H9 (cell line): ENCODE data around the gene MARCHF7. TPM values are rescaled to one million over a fixed set of nuclear protein-coding genes. Genes with fewer than 3 reads are reported as not detected.
"Not testable (repeated sequence)": the region's sequence is repeated elsewhere in the genome, so short reads cannot be mapped to it uniquely, and the experiment has no call there.

Source experiments
- DNase-seq: peaks from one replicate; pipeline ENCODE4 v3.0.0-alpha.2; 2017
- H2AFZ ChIP-seq: one replicate; pipeline ENCODE4 v1.6.1; 2013; ENCODE audit warnings: mild to moderate bottlenecking, low read length, control low read depth, moderate library complexity
- H2AK5ac ChIP-seq: 2 replicates; pipeline ENCODE4 v1.6.1; 2013; ENCODE audit warnings: low read length, control low read depth, mixed read lengths; ENCODE audit not compliant: insufficient read length
- H2BK120ac ChIP-seq: one replicate; pipeline ENCODE4 v1.6.1; 2013; ENCODE audit warnings: low read depth, mild to moderate bottlenecking, low read length, control low read depth, inconsistent platforms; ENCODE audit not compliant: poor library complexity, severe bottlenecking
- H2BK12ac ChIP-seq: 2 replicates; pipeline ENCODE4 v1.6.1; 2013; ENCODE audit warnings: low read length, control low read depth, mixed read lengths, low read depth; ENCODE audit not compliant: insufficient read length
- H2BK15ac ChIP-seq: 2 replicates; pipeline ENCODE4 v1.6.1; 2013; ENCODE audit warnings: low read depth, low read length, control low read depth
- H2BK20ac ChIP-seq: one replicate; pipeline ENCODE4 v1.6.1; 2013; ENCODE audit warnings: low read depth, mild to moderate bottlenecking, low read length, control low read depth, inconsistent platforms; ENCODE audit not compliant: poor library complexity, severe bottlenecking
- H2BK5ac ChIP-seq: 2 replicates; pipeline ENCODE4 v1.6.1; 2013; ENCODE audit warnings: low read length, control low read depth, mixed read lengths; ENCODE audit not compliant: insufficient read length
- H3K14ac ChIP-seq: 2 replicates; pipeline ENCODE4 v1.6.1; 2013; ENCODE audit warnings: low read length, control low read depth; ENCODE audit not compliant: insufficient read depth
- H3K18ac ChIP-seq: 2 replicates; pipeline ENCODE4 v1.6.1; 2013; ENCODE audit warnings: low read depth, mild to moderate bottlenecking, mixed read lengths, low read length, control low read depth; ENCODE audit not compliant: insufficient read length
- H3K23ac ChIP-seq: 2 replicates; pipeline ENCODE4 v1.6.1; 2013; ENCODE audit warnings: low read length, control low read depth, mixed read lengths, low read depth; ENCODE audit not compliant: insufficient read length
- H3K23me2 ChIP-seq: 2 replicates; pipeline ENCODE4 v1.6.1; 2013; ENCODE audit warnings: low read depth, mild to moderate bottlenecking, mixed read lengths, low read length, control low read depth; ENCODE audit not compliant: insufficient read length, poor library complexity, severe bottlenecking
- H3K27ac ChIP-seq: 2 replicates; pipeline ENCODE4 v1.5.1; 2013; ENCODE audit warnings: low read length, control low read depth, mixed read lengths, low read depth; ENCODE audit not compliant: insufficient read length
- H3K27me3 ChIP-seq: 2 replicates; pipeline ENCODE4 v1.6.1; 2013; ENCODE audit warnings: low read length, control low read depth, inconsistent platforms; ENCODE audit not compliant: insufficient read depth
- H3K4ac ChIP-seq: 2 replicates; pipeline ENCODE4 v1.6.1; 2013; ENCODE audit warnings: low read depth, mild to moderate bottlenecking, control low read depth, inconsistent platforms, low read length, moderate library complexity
- H3K4me1 ChIP-seq: 2 replicates; pipeline ENCODE4 v1.6.1; 2013; ENCODE audit warnings: low read length, control low read depth, inconsistent platforms; ENCODE audit not compliant: insufficient read depth
- H3K4me2 ChIP-seq: 2 replicates; pipeline ENCODE4 v1.6.1; 2013; ENCODE audit warnings: low read length, control low read depth, mixed read lengths; ENCODE audit not compliant: insufficient read length, insufficient read depth
- H3K56ac ChIP-seq: 2 replicates; pipeline ENCODE4 v1.6.1; 2013; ENCODE audit warnings: low read depth, mild to moderate bottlenecking, mixed read lengths, low read length, control low read depth; ENCODE audit not compliant: insufficient read length
- H3K79me1 ChIP-seq: 2 replicates; pipeline ENCODE4 v1.6.1; 2013; ENCODE audit warnings: low read depth, mild to moderate bottlenecking, moderate library complexity, low read length, control low read depth, inconsistent platforms; ENCODE audit not compliant: insufficient read depth, poor library complexity, severe bottlenecking
- H3K79me2 ChIP-seq: 2 replicates; pipeline ENCODE4 v1.6.1; 2013; ENCODE audit warnings: low read length, control low read depth, inconsistent platforms; ENCODE audit not compliant: insufficient read depth
- H3K9ac ChIP-seq: 2 replicates; pipeline ENCODE4 v1.6.1; 2013; ENCODE audit warnings: low read length, control low read depth, mixed read lengths; ENCODE audit not compliant: insufficient read length; ENCODE audit errors: extremely low read depth
- H3K9me3 ChIP-seq: one replicate; pipeline ENCODE4 v1.6.1; 2013; ENCODE audit warnings: low read depth, low read length, inconsistent platforms; ENCODE audit not compliant: control insufficient read depth
- H3T11ph ChIP-seq: one replicate; pipeline ENCODE4 v1.6.1; 2013; ENCODE audit warnings: mild to moderate bottlenecking, low read length, control low read depth, inconsistent platforms
- H4K20me1 ChIP-seq: one replicate; pipeline ENCODE4 v1.6.1; 2013; ENCODE audit not compliant: control insufficient read depth, insufficient read length, insufficient read depth
- H4K5ac ChIP-seq: 2 replicates; pipeline ENCODE4 v1.6.1; 2013; ENCODE audit warnings: low read depth, mild to moderate bottlenecking, mixed read lengths, low read length, control low read depth; ENCODE audit not compliant: insufficient read length
- H4K8ac ChIP-seq: replicated peaks from 2 replicates; pipeline ENCODE4 v1.6.1; 2013; ENCODE audit warnings: low read length, control low read depth, mixed read lengths, low read depth; ENCODE audit not compliant: insufficient read length
- H4K91ac ChIP-seq: 2 replicates; pipeline ENCODE4 v1.6.1; 2013; ENCODE audit warnings: low read depth, mild to moderate bottlenecking, moderate library complexity, mixed read lengths, low read length, control low read depth; ENCODE audit not compliant: insufficient read length
- H3K27ac Mint-ChIP-seq, 3 experiments: 2 replicates in 2 of 3; 3 replicates in 1 of 3; pipeline ENCODE4 v1.8.0; 2020 to 2021; ENCODE audit warnings: mixed read lengths in 3 of 3, mild to moderate bottlenecking in 1 of 3, moderate library complexity in 1 of 3
- H3K27me3 Mint-ChIP-seq: 2 replicates; pipeline ENCODE4 v1.8.0; 2021; ENCODE audit warnings: low read depth, mild to moderate bottlenecking, moderate library complexity, mixed read lengths
- H3K36me3 Mint-ChIP-seq, 3 experiments: 2 replicates in 2 of 3; 3 replicates in 1 of 3; pipeline ENCODE4 v1.8.0; 2020 to 2021; ENCODE audit warnings: low read depth in 3 of 3, mixed read lengths in 3 of 3; ENCODE audit not compliant: insufficient read depth in 1 of 3
- H3K4me1 Mint-ChIP-seq, 2 experiments: 2 replicates each; pipeline ENCODE4 v1.8.0; 2020; ENCODE audit warnings: mixed read lengths in 2 of 2
- H3K4me3 Mint-ChIP-seq, 2 experiments: 2 replicates in 1 of 2; 3 replicates in 1 of 2; pipeline ENCODE4 v1.8.0; 2020 to 2021; ENCODE audit warnings: mild to moderate bottlenecking in 2 of 2, mixed read lengths in 2 of 2, moderate library complexity in 1 of 2
- H3K9me3 Mint-ChIP-seq, 2 experiments: 2 replicates in 1 of 2; 3 replicates in 1 of 2; pipeline ENCODE4 v1.8.0; 2020; ENCODE audit warnings: mild to moderate bottlenecking in 2 of 2, mixed read lengths in 2 of 2, moderate library complexity in 1 of 2
- WGBS: extraction: QIAGEN DNeasy Blood & Tissue Kit; methylation state at CpG from one replicate; pipeline ENCODE4 v1.1.7; 2013; ENCODE audit warnings: missing lambda C conversion rate, low lambda C conversion rate, mixed read lengths; ENCODE audit not compliant: insufficient read length; ENCODE audit errors: extremely low coverage; 5-methylcytosine and 5-hydroxymethylcytosine counted together
- total RNA-seq: library from RNA; stranded (reverse); gene quantifications from 2 replicates; pipeline ENCODE4 v1.2.1, GENCODE V29; 2021
- TF ChIP-seq, protein P1 (sequence below): fragments of 200-600 bp; sonication (generic); conservative IDR thresholded peaks from 3 replicates; pipeline ENCODE4 v1.8.0; 2021; ENCODE audit warnings: antibody characterized with exemption, mild to moderate bottlenecking

Gene MARCHF7
- total RNA-seq, 1 experiment from 2014 or later, result 111 TPM

DNA sequence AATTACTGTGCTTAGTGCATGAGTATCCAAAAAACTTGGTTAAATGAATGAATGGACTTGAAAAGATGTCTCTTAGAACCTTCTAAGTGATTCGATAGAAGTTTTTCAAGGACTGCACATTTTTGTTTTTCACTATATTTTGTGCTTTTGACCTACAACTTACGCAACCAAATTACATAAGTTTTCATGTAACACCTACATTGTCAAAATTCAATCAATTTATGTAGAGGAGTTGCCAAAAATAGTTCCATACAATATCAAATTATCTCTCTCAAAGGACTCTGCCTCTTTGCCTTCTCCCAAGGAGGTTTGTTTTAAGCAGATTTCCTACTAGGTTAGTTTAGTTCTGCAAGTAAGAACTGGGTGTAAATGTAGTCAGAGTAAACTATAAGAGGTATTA, 10.3 kb downstream of the MARCHF7 start:
- H3K27ac ChIP-seq, result no peak overlapping the region
- no peaks in the 10 kb centered on the region for H4K20me1 ChIP-seq
- H4K91ac ChIP-seq, result no peak overlapping the region

DNA sequence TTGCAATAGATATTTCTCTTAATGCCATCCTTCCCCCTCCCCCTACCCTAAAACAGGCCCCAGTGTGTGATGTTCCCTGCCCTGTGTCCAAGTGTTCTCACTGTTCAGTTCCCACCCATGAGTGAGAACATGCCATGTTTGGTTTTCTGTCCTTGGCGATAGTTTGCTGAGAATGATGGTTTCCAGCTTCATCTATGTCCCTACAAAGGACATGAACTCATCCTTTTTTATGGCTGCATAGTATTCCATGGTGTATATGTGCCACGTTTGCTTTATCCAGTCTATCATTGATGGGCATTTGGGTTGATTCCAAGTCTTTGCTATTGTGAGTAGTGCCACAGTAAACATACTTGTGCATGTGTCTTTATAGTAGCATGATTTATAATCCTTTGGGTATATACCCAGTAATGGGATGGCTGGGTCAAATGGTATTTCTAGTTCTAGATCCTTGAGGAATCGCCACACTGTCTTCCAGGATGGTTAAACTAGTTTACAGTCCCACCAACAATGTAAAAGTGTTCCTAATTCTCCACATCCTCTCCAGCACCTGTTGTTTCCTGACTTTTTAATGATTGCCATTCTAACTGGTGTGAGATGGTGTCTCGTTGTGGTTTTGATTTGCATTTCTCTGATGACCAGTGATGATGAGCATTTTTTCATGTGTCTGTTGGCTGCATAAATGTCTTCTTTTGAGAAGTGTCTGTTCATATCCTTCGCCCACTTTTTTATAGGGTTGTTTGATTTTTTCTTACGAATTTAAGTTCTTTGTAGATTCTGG, 12.7 kb downstream of the MARCHF7 start:
- peak overlapping the region in 1 of 3 experiments; percentile 61; a peak in 2 of 7 replicates for H3K27ac Mint-ChIP-seq
- not testable (repeated sequence) for H3K9ac ChIP-seq, H3T11ph ChIP-seq, H3K23me2 ChIP-seq, H3K79me1 ChIP-seq, H4K91ac ChIP-seq, H2BK12ac ChIP-seq, H4K20me1 ChIP-seq, H4K5ac ChIP-seq, H2BK15ac ChIP-seq, H3K23ac ChIP-seq, H3K27me3 Mint-ChIP-seq, H3K9me3 ChIP-seq, H3K14ac ChIP-seq, H3K27me3 ChIP-seq, H3K27ac ChIP-seq, H3K4me3 Mint-ChIP-seq, H2BK20ac ChIP-seq, H3K4me2 ChIP-seq, H3K4me1 ChIP-seq, H3K4ac ChIP-seq, H3K56ac ChIP-seq, H2BK5ac ChIP-seq, H3K18ac ChIP-seq, H2AK5ac ChIP-seq, H4K8ac ChIP-seq, H2BK120ac ChIP-seq, DNase-seq, H2AFZ ChIP-seq
- peaks cover 52% of the 10 kb centered on the region for H3K79me2 ChIP-seq
- peaks cover 5 to 14% of the 10 kb centered on the region in 2 experiments; a peak in 4 of 5 replicates for H3K9me3 Mint-ChIP-seq
- peaks cover 13 to 17% of the 10 kb centered on the region in 2 experiments; a peak in 3 of 4 replicates for H3K4me1 Mint-ChIP-seq
- WGBS, result no CpG with 5 or more reads among the region's 6 CpGs
- H3K36me3 Mint-ChIP-seq, result peaks cover 34 to 65% (median 54%) of the 10 kb centered on the region in 3 experiments

More for the DNA sequence above, 10.3 kb downstream of the MARCHF7 start:
- no peak overlapping the region for H3K27ac Mint-ChIP-seq
- Histone ChIP-seq H3K23me2 (no peaks in the 10 kb centered on the region), H3K9me3 (no peaks in the 10 kb centered on the region), H2BK5ac (no peak overlapping the region), H3K56ac (no peak overlapping the region), H3T11ph (no peak overlapping the region), H3K79me1 (no peaks in the 10 kb centered on the region), H4K8ac (no peak overlapping the region), H2AK5ac (no peak overlapping the region), H2AFZ (no peak overlapping the region), H3K14ac (no peak overlapping the region), H3K4me2 (no peak overlapping the region), H2BK15ac (no peak overlapping the region), H3K9ac (no peak overlapping the region), H2BK120ac (no peak overlapping the region), H3K4ac (no peak overlapping the region), H2BK12ac (no peak overlapping the region), H3K23ac (no peak overlapping the region), H2BK20ac (no peak overlapping the region), H3K4me1 (no peaks in the 10 kb centered on the region), H3K18ac (no peak overlapping the region), H3K27me3 (no peaks in the 10 kb centered on the region), H3K79me2 (peaks cover 73% of the 10 kb centered on the region), H4K5ac (no peak overlapping the region)
- no peak overlapping the region for H3K4me3 Mint-ChIP-seq
- TF ChIP-seq, protein P1, sequence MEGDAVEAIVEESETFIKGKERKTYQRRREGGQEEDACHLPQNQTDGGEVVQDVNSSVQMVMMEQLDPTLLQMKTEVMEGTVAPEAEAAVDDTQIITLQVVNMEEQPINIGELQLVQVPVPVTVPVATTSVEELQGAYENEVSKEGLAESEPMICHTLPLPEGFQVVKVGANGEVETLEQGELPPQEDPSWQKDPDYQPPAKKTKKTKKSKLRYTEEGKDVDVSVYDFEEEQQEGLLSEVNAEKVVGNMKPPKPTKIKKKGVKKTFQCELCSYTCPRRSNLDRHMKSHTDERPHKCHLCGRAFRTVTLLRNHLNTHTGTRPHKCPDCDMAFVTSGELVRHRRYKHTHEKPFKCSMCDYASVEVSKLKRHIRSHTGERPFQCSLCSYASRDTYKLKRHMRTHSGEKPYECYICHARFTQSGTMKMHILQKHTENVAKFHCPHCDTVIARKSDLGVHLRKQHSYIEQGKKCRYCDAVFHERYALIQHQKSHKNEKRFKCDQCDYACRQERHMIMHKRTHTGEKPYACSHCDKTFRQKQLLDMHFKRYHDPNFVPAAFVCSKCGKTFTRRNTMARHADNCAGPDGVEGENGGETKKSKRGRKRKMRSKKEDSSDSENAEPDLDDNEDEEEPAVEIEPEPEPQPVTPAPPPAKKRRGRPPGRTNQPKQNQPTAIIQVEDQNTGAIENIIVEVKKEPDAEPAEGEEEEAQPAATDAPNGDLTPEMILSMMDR, result no peak
- peaks cover 36 to 61% (median 61%) of the 10 kb centered on the region in 3 experiments for H3K36me3 Mint-ChIP-seq
- peaks cover 5 to 14% of the 10 kb centered on the region in 2 experiments; a peak in 4 of 5 replicates for H3K9me3 Mint-ChIP-seq
- DNase-seq, result no peak
- no CpG with 5 or more reads among the region's 2 CpGs for WGBS
- peaks cover 17 to 30% of the 10 kb centered on the region in 2 experiments; a peak in 3 of 4 replicates for H3K4me1 Mint-ChIP-seq
- H3K27me3 Mint-ChIP-seq, result no peaks in the 10 kb centered on the region
